NCI-H2029 treated with DMSO at 0.1 percent for 48 hours (cell line): Measurements from ENCODE around the gene PDZRN3.

Experiments used
- DNase-seq: peaks from one replicate; lab custom pipeline; 2025; lab: John Stamatoyannopoulos, UW

PDZRN3 gene

DNA sequence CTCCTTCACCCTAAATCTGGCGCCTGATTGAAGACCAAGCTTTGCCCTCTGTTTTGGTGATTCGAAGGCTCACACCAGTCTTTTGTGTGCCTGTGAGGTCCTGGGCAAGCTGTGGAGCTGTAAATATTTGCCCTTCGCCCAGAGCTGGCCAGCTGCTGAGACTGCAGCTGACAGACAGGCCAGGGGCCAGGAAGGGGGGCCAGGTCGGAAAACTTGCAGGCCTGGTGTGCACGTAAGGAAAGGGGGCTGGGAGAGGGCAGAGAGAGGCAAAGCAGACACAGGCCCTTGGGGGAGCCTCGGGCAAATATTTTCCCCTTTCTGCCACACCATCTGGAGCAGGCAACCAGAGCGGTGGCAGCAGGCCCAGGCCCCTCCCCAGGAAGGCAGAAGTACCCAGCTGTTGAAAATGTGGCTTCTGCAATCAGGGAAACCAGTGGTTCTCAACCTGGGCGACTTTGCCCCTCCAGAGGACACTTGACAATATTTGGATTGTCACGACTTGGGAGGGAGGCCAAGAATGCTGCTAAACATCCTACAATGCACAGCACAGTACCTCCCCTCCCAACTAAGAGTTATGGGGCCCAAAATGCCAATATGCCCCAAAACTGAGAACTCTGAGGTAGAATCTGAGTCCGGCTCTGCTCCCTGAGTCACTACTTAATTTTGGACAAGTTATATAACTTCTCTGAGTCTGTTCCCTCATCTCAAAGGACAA lies 2.5 kb downstream of the PDZRN3 start:
- DNase-seq: no peak

GRCh38 chr3:73621388-73621787 lies 3.4 kb downstream of the PDZRN3 start:
- DNase-seq: no peak

DNA sequence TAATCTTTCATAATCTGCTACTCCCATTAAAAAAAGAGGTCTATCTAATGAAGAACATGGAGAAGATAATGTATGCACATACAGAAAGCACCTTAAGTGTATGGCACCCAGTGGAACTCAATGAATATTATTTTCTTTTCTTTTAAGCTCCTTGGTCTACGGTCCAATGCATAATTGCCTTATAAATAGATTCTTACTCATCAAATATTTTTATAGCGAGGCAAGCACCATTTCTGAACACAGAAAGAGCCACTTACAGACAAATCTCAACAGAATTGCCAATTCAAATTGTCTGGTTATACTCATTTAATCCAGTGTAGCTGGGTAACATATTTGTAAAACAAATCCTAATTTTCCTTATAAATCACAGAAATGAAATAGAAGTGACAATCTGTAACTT lies 6.3 kb downstream of the PDZRN3 start:
- DNase-seq: no peak

DNA sequence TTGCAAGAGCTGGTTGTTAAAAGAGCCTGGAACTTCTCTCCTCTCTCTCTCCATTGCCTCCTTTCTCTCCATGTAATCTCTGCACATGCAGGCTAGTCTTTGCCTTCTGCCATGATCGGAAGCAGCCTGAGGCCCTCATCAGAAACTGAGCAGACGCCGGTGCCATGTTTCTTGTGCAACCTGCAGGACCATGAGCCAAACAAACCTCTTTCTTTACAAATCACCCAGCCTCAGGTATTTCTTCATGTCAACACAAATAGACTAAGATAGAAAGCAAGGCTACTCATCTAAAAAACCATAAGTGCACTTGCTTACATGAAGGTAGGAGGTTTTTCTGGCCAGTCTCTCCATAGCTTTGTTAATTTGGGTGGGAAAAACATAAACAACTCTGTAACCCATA lies 8.7 kb downstream of the PDZRN3 start:
- DNase-seq: no peak

- DNase-seq: no peak
Observed at GRCh38 chr3:73614419-73614818, 10.3 kb downstream of the PDZRN3 start.

DNA sequence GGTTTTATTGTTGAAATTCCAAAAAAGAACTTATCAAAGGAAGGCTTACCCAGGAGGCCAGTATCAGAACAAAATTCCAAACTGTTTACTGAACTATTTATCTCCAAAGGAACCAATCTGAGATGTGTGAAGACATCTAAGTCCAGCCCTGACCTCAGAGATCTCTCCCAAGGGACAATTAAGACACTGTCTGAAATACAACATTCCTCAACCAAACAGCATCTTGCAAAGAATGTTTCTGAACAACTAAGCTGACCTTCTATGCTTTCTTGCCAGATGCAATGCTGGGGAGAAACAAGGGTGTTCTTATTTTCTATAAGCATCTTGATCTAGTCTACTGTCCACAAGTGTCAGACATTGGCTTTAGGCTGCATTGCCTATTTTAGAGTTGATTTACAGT lies 13.6 kb downstream of the PDZRN3 start:
- no peak for DNase-seq

GRCh38 chr3:73610493-73610892 lies 14.2 kb downstream of the PDZRN3 start:
- DNase-seq: no peak

GRCh38 chr3:73609655-73610054 lies 15.1 kb downstream of the PDZRN3 start:
- no peak for DNase-seq

DNA sequence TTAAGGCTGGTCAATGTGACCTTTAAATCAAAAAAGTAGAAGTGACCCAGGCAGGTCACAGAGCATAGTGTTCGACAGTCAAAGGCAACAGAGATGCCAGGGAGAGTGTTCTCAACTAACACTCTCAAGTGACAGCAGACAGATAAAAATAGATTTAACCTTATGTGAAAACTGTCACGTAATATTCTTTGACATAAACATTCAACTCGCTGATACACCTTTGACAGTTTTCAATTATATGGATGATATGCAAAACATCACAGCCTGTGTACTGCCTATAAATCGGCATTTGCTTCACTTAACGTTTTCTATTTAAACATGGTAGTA lies 15.5 kb downstream of the PDZRN3 start:
- DNase-seq: no peak

- no peak for DNase-seq
Observed at GRCh38 chr3:73608456-73609314, 16.1 kb downstream of the PDZRN3 start.

DNA sequence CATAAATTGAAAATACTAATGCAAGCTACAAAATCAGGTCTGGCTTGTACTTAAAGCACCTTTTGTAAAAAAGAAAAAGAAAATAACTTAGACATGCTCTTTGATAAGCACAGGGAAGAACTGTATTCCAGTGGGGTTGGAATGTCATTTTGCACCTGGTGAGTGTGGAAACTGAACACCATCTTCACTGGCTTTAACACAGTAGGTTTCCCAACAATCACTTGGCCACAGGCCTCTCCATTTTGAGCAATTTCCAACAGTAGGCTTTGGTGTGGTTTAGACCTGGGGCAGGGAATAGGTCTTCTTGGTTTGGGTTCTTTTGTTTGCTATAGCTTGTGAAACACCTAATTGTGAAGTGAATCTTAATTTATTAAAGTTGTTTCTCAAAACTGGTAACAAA lies 18.9 kb downstream of the PDZRN3 start:
- DNase-seq: no peak

GRCh38 chr3:73605412-73605811 lies 19.3 kb downstream of the PDZRN3 start:
- DNase-seq: no peak

DNA sequence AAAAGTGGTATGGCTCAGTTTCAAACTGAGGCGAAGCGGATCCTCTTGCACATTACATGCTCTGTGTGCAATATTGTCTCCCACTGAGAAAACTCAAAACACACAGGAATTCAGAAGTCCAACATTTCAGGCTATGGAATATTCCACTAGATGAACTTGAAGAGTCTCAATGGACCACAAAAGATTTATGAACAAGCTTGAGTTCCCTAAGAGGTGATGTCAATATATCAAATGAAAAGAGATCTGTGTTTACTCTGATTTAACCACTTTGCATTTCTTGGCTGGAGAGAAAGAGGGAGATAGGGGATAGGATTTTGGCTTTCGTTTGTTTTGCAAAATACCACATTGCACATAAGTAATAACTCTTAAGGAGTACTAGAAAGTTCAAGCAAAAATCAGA lies 20.3 kb downstream of the PDZRN3 start:
- DNase-seq: no peak

- DNase-seq: no peak
Observed at GRCh38 chr3:73603762-73604171, 21.0 kb downstream of the PDZRN3 start.

- DNase-seq: no peak
Observed at GRCh38 chr3:73602170-73602569, 22.6 kb downstream of the PDZRN3 start.

GRCh38 chr3:73601481-73601880 lies 23.3 kb downstream of the PDZRN3 start:
- DNase-seq: no peak

DNA sequence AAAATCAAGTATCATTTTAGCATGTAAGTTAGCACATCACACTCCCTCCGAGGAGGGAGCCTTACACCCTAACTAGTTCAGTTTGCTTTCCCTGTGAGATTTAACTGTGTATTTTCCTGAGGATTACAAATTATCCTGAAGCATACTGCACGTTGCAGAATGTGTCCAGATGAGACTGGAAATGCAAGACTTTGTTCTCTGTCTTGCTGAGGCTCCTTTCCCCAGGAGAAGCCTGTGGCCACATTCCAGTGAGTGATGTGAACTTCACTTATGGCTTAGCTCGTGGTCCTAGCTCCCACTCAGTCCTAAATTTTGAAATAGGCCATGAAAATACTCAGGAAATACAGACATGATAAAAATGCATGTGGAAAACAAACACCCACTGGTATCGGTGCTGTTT lies 23.7 kb downstream of the PDZRN3 start:
- no peak for DNase-seq

DNA sequence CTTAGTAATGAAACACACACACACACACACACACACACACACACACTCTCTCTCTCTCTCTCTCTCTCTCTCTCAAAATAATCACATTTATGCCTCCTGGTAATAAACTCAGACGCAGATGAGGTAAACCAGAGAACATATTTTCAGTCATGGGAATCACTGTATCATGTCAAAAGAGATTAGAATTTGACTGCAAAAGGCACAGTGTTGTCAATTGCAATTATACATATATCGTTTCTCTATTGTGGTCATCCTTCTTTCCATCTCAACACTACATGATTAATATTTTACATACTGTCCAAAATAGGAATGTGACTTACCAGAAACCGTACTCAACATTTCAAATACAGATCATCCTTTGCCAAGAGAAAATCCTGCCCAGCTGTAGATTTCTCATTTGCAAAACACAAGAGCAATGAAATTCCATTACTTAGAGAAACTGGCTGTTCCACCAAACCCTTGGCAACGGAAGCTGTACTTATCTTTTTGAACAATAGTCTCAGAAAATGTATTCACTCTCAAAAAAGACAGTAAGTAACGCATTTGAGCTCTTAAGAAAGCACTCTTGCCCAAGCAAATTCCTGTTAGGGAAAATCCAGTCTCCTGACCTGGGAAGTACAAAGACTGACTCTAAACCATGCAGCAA lies 24.3 kb downstream of the PDZRN3 start:
- no peak for DNase-seq

GRCh38 chr3:73599605-73600004 lies 25.1 kb downstream of the PDZRN3 start:
- DNase-seq: no peak

GRCh38 chr3:73597476-73597875 lies 27.3 kb downstream of the PDZRN3 start:
- DNase-seq: no peak

GRCh38 chr3:73592154-73593144 lies 32.3 kb downstream of the PDZRN3 start:
- DNase-seq: no peak

GRCh38 chr3:73591286-73591800 lies 33.4 kb downstream of the PDZRN3 start:
- no peak for DNase-seq
